ENCODE data around the gene LRRC3C.

Gene LRRC3C

DNA sequence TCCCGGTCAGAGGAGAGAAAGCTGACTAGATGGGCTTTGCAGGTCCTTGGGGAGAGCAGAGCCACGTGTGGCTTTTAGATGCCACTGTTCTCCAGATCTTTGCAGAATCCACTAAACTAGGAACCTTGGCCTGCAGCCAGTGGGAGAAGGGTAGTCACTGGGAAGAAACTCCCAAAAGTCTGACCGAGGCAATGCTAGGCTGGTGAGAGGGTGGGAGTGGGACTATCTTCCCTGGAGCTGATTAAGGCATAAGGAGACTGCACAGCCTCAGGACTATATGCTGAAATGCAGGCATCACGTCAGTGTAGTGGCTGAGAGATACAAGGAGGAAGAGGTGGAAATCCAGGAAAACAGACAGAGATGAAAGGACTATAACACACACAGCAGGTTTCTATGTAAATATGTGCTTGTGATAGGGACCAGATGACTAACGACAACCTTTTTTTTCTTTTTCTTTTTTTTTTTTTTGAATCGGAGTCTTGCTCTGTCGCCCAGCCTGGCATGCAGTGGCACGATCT lies 33.1 kb downstream of the LRRC3C start:
- WGBS, 2 experiments = 89% methylated on average over 8 of the region's 8 CpGs
- H3K36me3 ChIP-seq (ENCODE audit: control insufficient read depth, insufficient read depth, low read length) = no peaks in the 10 kb centered on the region
- no peak overlapping the region for H3K27ac ChIP-seq (ENCODE audit: insufficient read depth, low read depth, low read length, poor library complexity, severe bottlenecking)
- no peaks in the 10 kb centered on the region for H3K9me3 ChIP-seq (ENCODE audit: control insufficient read depth, low read length)
- no peak overlapping the region for H3K4me3 ChIP-seq (ENCODE audit: insufficient read depth, low read depth, low read length)
- no peaks in the 10 kb centered on the region for H3K4me1 ChIP-seq (ENCODE audit: control insufficient read depth, insufficient read depth, low read length)
- no peaks in the 10 kb centered on the region for H3K27me3 ChIP-seq (ENCODE audit: control insufficient read depth, insufficient read depth, low read length, poor library complexity, severe bottlenecking)

DNA sequence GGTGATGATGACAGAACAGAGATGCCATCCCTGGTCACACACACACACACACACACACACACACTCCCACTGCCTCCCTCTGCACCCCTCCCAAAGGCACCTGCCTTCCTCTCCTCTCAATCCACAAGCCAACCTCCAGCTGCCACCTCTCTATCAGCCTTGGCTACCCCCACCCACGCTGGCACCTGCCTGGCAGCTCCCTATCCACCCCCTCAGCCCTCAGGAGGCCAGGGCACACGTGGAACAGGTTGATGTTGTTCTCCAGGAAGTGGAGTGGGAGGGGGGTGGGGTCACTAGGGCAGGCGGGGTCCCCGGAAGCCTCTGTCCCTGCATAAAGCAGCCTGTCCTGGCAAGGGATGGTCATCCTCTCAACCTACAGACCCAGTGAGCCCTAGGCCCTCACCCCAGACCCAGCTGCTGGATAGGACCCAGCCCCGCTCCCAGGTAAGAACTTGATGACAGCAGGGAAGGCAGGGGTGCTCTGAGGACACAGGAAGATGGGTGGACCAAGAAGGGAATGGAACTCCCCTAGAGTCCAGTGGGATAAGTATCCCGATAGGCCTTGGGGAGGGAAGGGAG lies 35.2 kb downstream of the LRRC3C start, which contains the start of gene GSDMA:
Gene GSDMA, plus strand, starts transcription at position 363 of the 579 bp plus-strand sequence. CDS start 2,684 bp downstream, outside the sequence.
- H3K4me1 ChIP-seq (ENCODE audit: control insufficient read depth, insufficient read depth, low read length) = no peaks in the 10 kb centered on the region
- H3K36me3 ChIP-seq (ENCODE audit: control insufficient read depth, insufficient read depth, low read length) = no peaks in the 10 kb centered on the region
- 78 to 82% methylated on average over 6 of the region's 6 CpGs for WGBS, 2 experiments
- no peaks in the 10 kb centered on the region for H3K27me3 ChIP-seq (ENCODE audit: control insufficient read depth, insufficient read depth, low read length, poor library complexity, severe bottlenecking)
- no peak within 1 kb of the TSS for H3K4me3 ChIP-seq (ENCODE audit: insufficient read depth, low read depth, low read length)
- H3K27ac ChIP-seq (ENCODE audit: insufficient read depth, low read depth, low read length, poor library complexity, severe bottlenecking) = no peak within 1 kb of the TSS
- H3K9me3 ChIP-seq (ENCODE audit: control insufficient read depth, low read length) = no peaks in the 10 kb centered on the region

DNA sequence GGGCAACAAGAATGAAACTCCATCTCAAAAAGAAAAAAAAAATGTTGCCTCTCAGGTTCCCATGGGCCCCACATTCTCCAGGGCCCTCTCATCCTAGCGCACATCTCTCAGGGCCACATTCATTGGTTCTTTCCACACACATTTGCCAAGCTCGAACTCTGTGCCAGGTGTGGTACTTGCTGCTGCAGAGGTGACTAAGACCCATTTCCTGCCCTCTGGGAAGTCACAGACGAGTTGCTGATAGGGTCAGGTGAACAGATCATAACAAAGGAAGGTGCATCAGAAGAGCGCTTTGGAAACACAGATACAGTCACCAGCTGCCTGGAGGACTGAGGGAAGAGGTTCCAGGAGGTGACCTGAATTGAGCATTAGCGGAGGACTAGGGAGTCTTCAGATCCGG lies 36.3 kb downstream of the LRRC3C start:
- no peak overlapping the region for H3K27ac ChIP-seq (ENCODE audit: insufficient read depth, low read depth, low read length, poor library complexity, severe bottlenecking)
- WGBS, 2 experiments = 92% methylated on average over 6 of the region's 6 CpGs

DNA sequence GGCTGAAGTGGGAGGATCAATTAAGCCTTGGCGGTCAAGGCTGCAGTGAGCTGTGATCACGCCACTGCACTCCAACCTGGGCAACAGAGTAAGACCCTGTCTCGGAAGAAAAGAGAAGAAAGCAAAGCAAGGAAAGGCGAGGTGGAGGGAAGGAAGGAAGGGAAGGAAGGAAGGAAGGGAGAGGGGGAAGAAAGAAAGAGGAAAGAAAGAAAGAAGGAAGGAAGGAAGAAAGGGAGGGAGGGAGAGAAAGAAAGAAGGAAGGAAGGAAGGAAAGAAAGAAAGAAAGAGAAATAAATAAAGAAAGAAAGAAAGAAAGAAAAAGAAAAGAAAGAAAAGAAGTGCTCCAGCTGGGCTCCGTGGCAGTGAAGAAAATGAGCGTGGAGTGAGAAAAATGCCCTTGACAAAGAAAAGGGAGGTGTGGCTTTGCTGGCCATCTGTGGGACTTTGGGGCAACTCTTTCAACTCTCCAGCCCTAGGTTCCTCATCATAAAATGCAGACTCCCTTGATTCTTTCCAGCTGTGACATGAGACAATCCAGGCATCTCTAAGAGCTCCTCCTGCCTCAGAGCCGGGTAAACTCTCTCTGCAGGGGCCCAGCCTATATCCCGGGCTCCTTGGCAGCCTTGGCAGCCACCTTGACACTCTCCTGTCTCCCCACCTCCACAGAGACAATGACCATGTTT lies 37.6 kb downstream of the LRRC3C start:
- Histone ChIP-seq H3K27me3 (ENCODE audit: control insufficient read depth, insufficient read depth, low read length, poor library complexity, severe bottlenecking) (peaks cover 6% of the 10 kb centered on the region), H3K27ac (ENCODE audit: insufficient read depth, low read depth, low read length, poor library complexity, severe bottlenecking) (no peak overlapping the region), H3K36me3 (ENCODE audit: control insufficient read depth, insufficient read depth, low read length) (no peaks in the 10 kb centered on the region), H3K4me3 (ENCODE audit: insufficient read depth, low read depth, low read length) (no peak overlapping the region), H3K9me3 (ENCODE audit: control insufficient read depth, low read length) (no peaks in the 10 kb centered on the region), H3K4me1 (ENCODE audit: control insufficient read depth, insufficient read depth, low read length) (no peaks in the 10 kb centered on the region)
- WGBS, 2 experiments = 74 to 75% methylated on average over 8 of the region's 8 CpGs

More for the DNA sequence above, 36.3 kb downstream of the LRRC3C start:
- H3K9me3 ChIP-seq (ENCODE audit: control insufficient read depth, low read length) = no peaks in the 10 kb centered on the region
- H3K4me3 ChIP-seq (ENCODE audit: insufficient read depth, low read depth, low read length) = no peak overlapping the region
- no peaks in the 10 kb centered on the region for H3K36me3 ChIP-seq (ENCODE audit: control insufficient read depth, insufficient read depth, low read length)
- H3K27me3 ChIP-seq (ENCODE audit: control insufficient read depth, insufficient read depth, low read length, poor library complexity, severe bottlenecking) = no peaks in the 10 kb centered on the region
- no peaks in the 10 kb centered on the region for H3K4me1 ChIP-seq (ENCODE audit: control insufficient read depth, insufficient read depth, low read length)

DNA sequence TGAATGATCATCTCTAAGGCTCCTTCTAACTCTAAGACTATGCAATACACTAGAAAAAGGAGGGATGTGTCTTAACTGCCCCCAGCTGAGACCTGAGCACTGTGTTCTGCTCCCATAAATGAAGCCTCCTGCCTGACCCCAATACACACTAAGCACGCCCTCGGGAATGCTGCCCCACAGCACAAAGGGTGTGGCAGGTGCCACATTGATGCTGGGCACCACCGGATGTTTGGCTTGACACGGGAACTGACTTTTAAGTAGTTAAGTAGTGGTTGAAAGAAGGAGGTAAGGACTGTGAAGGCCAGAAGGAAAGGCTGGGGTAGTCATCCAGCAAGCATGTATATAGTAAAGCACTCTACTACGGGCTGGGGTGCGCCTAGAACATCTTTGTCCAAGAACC lies 39.2 kb downstream of the LRRC3C start:
- Histone ChIP-seq H3K27me3 (ENCODE audit: control insufficient read depth, insufficient read depth, low read length, poor library complexity, severe bottlenecking) (peaks cover 22% of the 10 kb centered on the region), H3K4me3 (ENCODE audit: insufficient read depth, low read depth, low read length) (no peak overlapping the region)
- 91 to 92% methylated on average over 6 of the region's 6 CpGs for WGBS, 2 experiments

DNA sequence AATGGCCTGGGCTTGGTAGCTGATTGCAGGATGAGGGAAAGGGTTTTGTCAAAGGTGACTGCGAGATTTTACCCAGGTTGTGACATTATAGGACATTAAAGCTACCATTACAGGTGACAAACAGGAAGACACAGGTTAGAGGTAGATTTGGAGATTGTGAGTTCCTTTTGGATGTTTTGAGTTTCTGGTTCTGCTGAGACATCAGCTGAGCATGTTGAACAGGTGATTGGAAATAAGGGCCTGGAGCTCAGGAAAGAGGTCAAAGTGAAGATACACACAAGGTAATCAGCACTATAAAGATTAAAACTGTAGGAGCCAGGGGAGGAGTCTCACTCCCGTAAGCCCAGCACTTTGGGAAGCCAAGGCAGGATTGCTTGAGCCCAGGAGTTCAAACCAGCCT lies 41.2 kb downstream of the LRRC3C start:
- Histone ChIP-seq H3K36me3 (ENCODE audit: control insufficient read depth, insufficient read depth, low read length) (no peaks in the 10 kb centered on the region), H3K27me3 (ENCODE audit: control insufficient read depth, insufficient read depth, low read length, poor library complexity, severe bottlenecking) (peaks cover 22% of the 10 kb centered on the region), H3K9me3 (ENCODE audit: control insufficient read depth, low read length) (no peaks in the 10 kb centered on the region), H3K4me3 (ENCODE audit: insufficient read depth, low read depth, low read length) (no peak overlapping the region), H3K27ac (ENCODE audit: insufficient read depth, low read depth, low read length, poor library complexity, severe bottlenecking) (no peak overlapping the region), H3K4me1 (ENCODE audit: control insufficient read depth, insufficient read depth, low read length) (no peaks in the 10 kb centered on the region)
- WGBS, 2 experiments = 81 to 88% methylated on average over 2 of the region's 2 CpGs

More for the DNA sequence above, 39.2 kb downstream of the LRRC3C start:
- H3K4me1 ChIP-seq (ENCODE audit: control insufficient read depth, insufficient read depth, low read length) = no peaks in the 10 kb centered on the region
- H3K9me3 ChIP-seq (ENCODE audit: control insufficient read depth, low read length) = no peaks in the 10 kb centered on the region
- no peak overlapping the region for H3K27ac ChIP-seq (ENCODE audit: insufficient read depth, low read depth, low read length, poor library complexity, severe bottlenecking)
- H3K36me3 ChIP-seq (ENCODE audit: control insufficient read depth, insufficient read depth, low read length) = no peaks in the 10 kb centered on the region

DNA sequence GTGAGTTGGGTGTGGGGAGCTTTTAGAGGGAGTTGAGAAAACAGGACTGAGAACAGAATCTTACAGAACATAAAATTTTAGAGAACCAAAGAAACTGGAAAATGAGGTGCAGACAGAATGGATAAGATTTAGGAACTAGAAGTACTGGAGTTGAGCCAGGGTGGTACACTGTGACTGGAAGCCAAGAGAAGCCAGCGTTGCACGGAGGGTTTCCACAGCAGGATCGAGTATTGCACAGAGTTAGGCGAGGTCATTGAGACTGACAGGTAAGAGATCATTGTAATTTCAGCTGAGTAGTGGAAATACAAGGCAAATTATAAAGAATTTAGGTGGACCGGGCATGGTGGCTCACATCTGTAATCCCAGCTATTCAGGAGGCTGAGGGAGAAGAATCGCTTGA lies 41.8 kb downstream of the LRRC3C start:
- Histone ChIP-seq H3K27me3 (ENCODE audit: control insufficient read depth, insufficient read depth, low read length, poor library complexity, severe bottlenecking) (peaks cover 22% of the 10 kb centered on the region), H3K27ac (ENCODE audit: insufficient read depth, low read depth, low read length, poor library complexity, severe bottlenecking) (no peak overlapping the region), H3K4me1 (ENCODE audit: control insufficient read depth, insufficient read depth, low read length) (no peaks in the 10 kb centered on the region), H3K4me3 (ENCODE audit: insufficient read depth, low read depth, low read length) (no peak overlapping the region), H3K36me3 (ENCODE audit: control insufficient read depth, insufficient read depth, low read length) (no peaks in the 10 kb centered on the region), H3K9me3 (ENCODE audit: control insufficient read depth, low read length) (no peaks in the 10 kb centered on the region)
- 94 to 95% methylated on average over 6 of the region's 6 CpGs for WGBS, 2 experiments

DNA sequence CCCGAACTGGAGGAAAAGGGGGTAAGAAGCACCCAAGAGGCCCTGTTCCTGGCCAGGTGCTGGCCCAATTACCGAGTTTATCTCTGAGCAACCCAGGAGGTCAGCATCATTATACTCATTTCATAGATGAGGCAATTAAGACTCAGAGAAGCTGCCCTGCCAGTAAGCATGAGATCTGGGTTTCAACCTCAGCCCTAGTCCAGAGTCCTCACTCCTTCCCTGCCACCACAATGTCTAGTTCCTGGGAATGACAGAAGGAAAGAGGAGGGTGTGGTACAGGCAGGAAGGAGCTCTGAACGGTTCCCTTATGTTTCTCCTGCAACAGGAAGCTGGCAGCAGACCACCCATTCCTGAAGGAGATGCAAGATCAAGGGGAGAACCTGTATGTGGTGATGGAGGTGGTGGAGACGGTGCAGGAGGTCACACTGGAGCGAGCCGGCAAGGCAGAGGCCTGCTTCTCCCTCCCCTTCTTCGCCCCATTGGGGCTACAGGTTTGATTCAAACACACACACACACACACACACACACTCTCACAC lies 42.7 kb downstream of the LRRC3C start:
- Histone ChIP-seq H3K4me3 (ENCODE audit: insufficient read depth, low read depth, low read length) (no peak overlapping the region), H3K4me1 (ENCODE audit: control insufficient read depth, insufficient read depth, low read length) (no peaks in the 10 kb centered on the region), H3K27me3 (ENCODE audit: control insufficient read depth, insufficient read depth, low read length, poor library complexity, severe bottlenecking) (peaks cover 22% of the 10 kb centered on the region), H3K36me3 (ENCODE audit: control insufficient read depth, insufficient read depth, low read length) (no peaks in the 10 kb centered on the region), H3K27ac (ENCODE audit: insufficient read depth, low read depth, low read length, poor library complexity, severe bottlenecking) (no peak overlapping the region), H3K9me3 (ENCODE audit: control insufficient read depth, low read length) (no peaks in the 10 kb centered on the region)
- WGBS, 2 experiments = 81 to 88% methylated on average over 7 of the region's 7 CpGs

DNA sequence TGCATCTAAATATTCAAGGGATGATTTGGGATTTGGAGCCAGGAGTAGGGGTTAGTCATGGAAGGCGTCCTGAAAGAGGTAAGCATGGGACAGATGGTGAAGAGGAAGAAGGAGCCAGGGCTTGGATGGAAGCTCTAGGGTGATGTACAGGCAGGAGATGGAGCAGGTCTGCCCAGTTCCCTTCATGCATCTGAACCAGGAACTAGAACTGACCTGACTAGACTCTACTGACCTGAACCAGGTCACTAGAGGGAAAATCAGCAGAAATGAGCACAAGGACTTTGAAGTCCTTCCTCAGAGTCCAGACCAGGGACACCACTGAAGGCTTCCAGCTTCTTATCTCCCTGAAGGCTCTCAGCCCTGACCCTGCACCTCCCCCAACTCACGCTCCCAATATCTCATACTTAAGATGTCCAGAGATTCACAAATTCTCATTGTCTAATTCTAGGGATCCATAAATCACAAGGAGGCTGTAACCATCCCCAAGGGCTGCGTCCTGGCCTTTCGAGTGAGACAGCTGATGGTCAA lies 43.6 kb downstream of the LRRC3C start:
- Histone ChIP-seq H3K36me3 (ENCODE audit: control insufficient read depth, insufficient read depth, low read length) (no peaks in the 10 kb centered on the region), H3K27ac (ENCODE audit: insufficient read depth, low read depth, low read length, poor library complexity, severe bottlenecking) (no peak overlapping the region), H3K9me3 (ENCODE audit: control insufficient read depth, low read length) (no peaks in the 10 kb centered on the region), H3K4me3 (ENCODE audit: insufficient read depth, low read depth, low read length) (no peak overlapping the region), H3K4me1 (ENCODE audit: control insufficient read depth, insufficient read depth, low read length) (no peaks in the 10 kb centered on the region), H3K27me3 (ENCODE audit: control insufficient read depth, insufficient read depth, low read length, poor library complexity, severe bottlenecking) (peaks cover 22% of the 10 kb centered on the region)
- WGBS, 2 experiments = 95% methylated on average over 4 of the region's 4 CpGs

DNA sequence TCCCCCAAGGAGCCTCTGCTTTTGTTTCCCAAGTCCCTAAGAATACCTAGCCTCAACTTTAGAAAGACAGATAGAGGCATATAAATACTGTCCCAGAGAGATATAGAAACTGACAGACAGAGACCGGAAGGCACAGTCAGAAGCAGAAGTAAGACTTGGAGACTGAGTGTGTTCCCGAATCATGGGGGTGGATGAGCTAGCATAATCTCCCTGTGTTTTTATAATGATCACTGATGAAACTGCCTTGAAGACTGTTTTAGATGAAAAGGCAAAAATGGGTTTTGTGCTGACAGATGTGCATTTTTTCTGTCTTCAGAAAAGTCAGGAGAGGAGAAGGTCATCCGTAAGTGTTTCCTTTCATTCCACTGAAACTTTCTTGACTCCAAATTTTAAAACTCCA lies 44.7 kb downstream of the LRRC3C start:
- no peaks in the 10 kb centered on the region for H3K36me3 ChIP-seq (ENCODE audit: control insufficient read depth, insufficient read depth, low read length)
- no peaks in the 10 kb centered on the region for H3K9me3 ChIP-seq (ENCODE audit: control insufficient read depth, low read length)
- WGBS, 2 experiments = 71 to 73% methylated on average over 3 of the region's 3 CpGs
- H3K4me1 ChIP-seq (ENCODE audit: control insufficient read depth, insufficient read depth, low read length) = no peaks in the 10 kb centered on the region
- H3K27ac ChIP-seq (ENCODE audit: insufficient read depth, low read depth, low read length, poor library complexity, severe bottlenecking) = no peak overlapping the region
- no peak overlapping the region for H3K4me3 ChIP-seq (ENCODE audit: insufficient read depth, low read depth, low read length)
- H3K27me3 ChIP-seq (ENCODE audit: control insufficient read depth, insufficient read depth, low read length, poor library complexity, severe bottlenecking) = peaks cover 22% of the 10 kb centered on the region
